Hepatocyte (in vitro differentiated cells): ENCODE measurements around the gene SEBOX. TPM values are rescaled to one million over a fixed set of nuclear protein-coding genes. Genes with fewer than 3 reads are reported as not detected.

Experiments used
- DNase-seq: peaks from one replicate; pipeline ENCODE4 v3.0.0-alpha.2; 2016; ENCODE audit warnings: low spot score
- H2AFZ ChIP-seq: fragments of 200-600 bp; sonication (generic); 2 replicates; pipeline ENCODE4 v1.6.0; 2016; ENCODE audit warnings: antibody characterized with exemption, mild to moderate bottlenecking
- H3K27ac ChIP-seq: fragments of 200-600 bp; sonication (generic); 2 replicates; pipeline ENCODE4 v1.5.1; 2016; ENCODE audit warnings: mild to moderate bottlenecking
- H3K27me3 ChIP-seq: fragments of 200-600 bp; sonication (generic); 2 replicates; pipeline ENCODE4 v1.6.1; 2016
- H3K36me3 ChIP-seq: fragments of 200-600 bp; sonication (generic); replicated peaks from 2 replicates; pipeline ENCODE4 v1.5.1; 2016; ENCODE audit warnings: low read depth; ENCODE audit not compliant: insufficient read depth
- H3K4me1 ChIP-seq: fragments of 200-600 bp; sonication (generic); 2 replicates; pipeline ENCODE4 v1.5.1; 2016; ENCODE audit warnings: mild to moderate bottlenecking, moderate library complexity; ENCODE audit not compliant: insufficient read depth
- H3K4me2 ChIP-seq: fragments of 200-600 bp; sonication (generic); 2 replicates; pipeline ENCODE4 v1.6.0; 2016
- H3K4me3 ChIP-seq: fragments of 200-600 bp; sonication (generic); 2 replicates; pipeline ENCODE4 v1.5.1; 2016; ENCODE audit warnings: mild to moderate bottlenecking
- H3K79me2 ChIP-seq: fragments of 200-600 bp; sonication (generic); 2 replicates; pipeline ENCODE4 v1.6.0; 2017; ENCODE audit warnings: mild to moderate bottlenecking
- H3K9me2 ChIP-seq: fragments of 200-600 bp; sonication (generic); replicated peaks from 2 replicates; pipeline ENCODE4 v1.6.0; 2017; ENCODE audit warnings: mild to moderate bottlenecking; ENCODE audit not compliant: insufficient read depth
- H3K9me3 ChIP-seq: fragments of 200-600 bp; sonication (generic); 2 replicates; pipeline ENCODE4 v1.5.1; 2016; ENCODE audit warnings: low read depth, mild to moderate bottlenecking
- H4K20me1 ChIP-seq: fragments of 200-600 bp; sonication (generic); 2 replicates; pipeline ENCODE4 v1.6.0; 2016; ENCODE audit warnings: mild to moderate bottlenecking; ENCODE audit not compliant: insufficient read depth, poor library complexity, severe bottlenecking
- EZH2 ChIP-seq: fragments of 200-600 bp; sonication (generic); IDR thresholded peaks from 2 replicates; pipeline ENCODE4 v1.6.1; 2016; ENCODE audit warnings: antibody characterized with exemption, mild to moderate bottlenecking, borderline replicate concordance
- EZH2phosphoT487 ChIP-seq: fragments of 200-600 bp; sonication (generic); IDR thresholded peaks from one replicate; pipeline ENCODE4 v1.6.1; 2018; ENCODE audit warnings: antibody characterized with exemption, mild to moderate bottlenecking, low read depth, moderate library complexity; ENCODE audit not compliant: unreplicated experiment, severe bottlenecking
- WGBS: methylation state at CpG from one replicate; pipeline ENCODE4 v1.1.6; 2016; ENCODE audit warnings: low lambda C conversion rate; ENCODE audit errors: missing lambda C conversion rate; 5-methylcytosine and 5-hydroxymethylcytosine counted together
- polyA plus RNA-seq: library from polyadenylated mRNA; unstranded; fragments of >200 nt; fragmentation: Nextera tagmentation; extraction: Ambion mirVana; gene quantifications from 2 replicates; pipeline ENCODE4 v1.2.1, GENCODE V29; 2016
- total RNA-seq: library from RNA; depleted of rRNA; stranded (reverse); fragments of >200 nt; gene quantifications from 2 replicates; pipeline ENCODE4 v1.2.3, GENCODE V29; 2014
- TF ChIP-seq, protein P1 (sequence below): fragments of 200-600 bp; sonication (generic); IDR thresholded peaks from 2 replicates; pipeline ENCODE4 v1.5.1; 2016; ENCODE audit warnings: antibody characterized with exemption, mild to moderate bottlenecking; ENCODE audit not compliant: poor library complexity

Gene SEBOX
- total and polyA plus RNA-seq, 2 experiments from 2014 or later = not detected

DNA sequence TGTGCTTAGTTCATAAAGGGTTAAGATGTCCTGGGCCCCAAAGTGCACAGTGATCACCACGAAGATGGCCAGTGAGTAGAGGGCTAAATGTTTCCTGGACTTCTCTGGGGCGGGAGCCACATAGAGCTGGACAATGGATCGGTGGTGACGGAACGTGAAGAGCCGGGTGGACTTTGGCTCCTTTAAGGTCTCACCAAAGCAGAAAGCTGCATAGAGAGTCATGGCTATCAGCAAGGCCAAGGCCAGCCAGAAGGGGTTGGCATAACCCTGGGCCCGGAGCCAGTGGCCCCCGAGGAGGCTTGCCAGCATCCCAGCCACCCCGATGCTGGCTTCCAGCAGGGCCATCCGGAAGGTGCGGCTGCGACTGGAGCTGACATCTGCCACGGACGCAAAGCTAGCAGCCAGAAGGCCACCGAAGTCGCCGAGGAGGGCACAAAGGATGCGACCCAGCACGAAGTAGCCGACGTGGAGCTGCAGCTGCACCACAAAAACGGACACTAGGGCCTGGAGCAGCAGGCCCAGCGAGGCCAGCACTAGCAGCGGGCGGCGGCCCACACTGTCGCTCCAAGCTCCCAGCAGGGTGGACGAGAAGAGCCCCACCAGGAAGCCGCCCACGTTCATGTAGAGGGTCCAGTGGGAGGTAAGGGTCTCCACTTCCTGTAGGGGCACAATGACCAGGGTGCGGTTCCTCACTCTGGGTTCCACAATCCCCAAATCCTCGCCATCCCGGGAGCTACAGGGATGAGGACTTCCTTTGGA is 40.0 kb upstream of the SEBOX start:
- TF ChIP-seq EZH2phosphoT487 (no peak), EZH2 (no peak)
- TF ChIP-seq, protein P1, sequence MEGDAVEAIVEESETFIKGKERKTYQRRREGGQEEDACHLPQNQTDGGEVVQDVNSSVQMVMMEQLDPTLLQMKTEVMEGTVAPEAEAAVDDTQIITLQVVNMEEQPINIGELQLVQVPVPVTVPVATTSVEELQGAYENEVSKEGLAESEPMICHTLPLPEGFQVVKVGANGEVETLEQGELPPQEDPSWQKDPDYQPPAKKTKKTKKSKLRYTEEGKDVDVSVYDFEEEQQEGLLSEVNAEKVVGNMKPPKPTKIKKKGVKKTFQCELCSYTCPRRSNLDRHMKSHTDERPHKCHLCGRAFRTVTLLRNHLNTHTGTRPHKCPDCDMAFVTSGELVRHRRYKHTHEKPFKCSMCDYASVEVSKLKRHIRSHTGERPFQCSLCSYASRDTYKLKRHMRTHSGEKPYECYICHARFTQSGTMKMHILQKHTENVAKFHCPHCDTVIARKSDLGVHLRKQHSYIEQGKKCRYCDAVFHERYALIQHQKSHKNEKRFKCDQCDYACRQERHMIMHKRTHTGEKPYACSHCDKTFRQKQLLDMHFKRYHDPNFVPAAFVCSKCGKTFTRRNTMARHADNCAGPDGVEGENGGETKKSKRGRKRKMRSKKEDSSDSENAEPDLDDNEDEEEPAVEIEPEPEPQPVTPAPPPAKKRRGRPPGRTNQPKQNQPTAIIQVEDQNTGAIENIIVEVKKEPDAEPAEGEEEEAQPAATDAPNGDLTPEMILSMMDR = no peak
- Histone ChIP-seq H3K9me3 (no peaks in the 10 kb centered on the region), H4K20me1 (no peaks in the 10 kb centered on the region), H3K4me2 (peak overlapping the region; percentile 98), H2AFZ (peak overlapping the region; percentile 74), H3K27me3 (no peaks in the 10 kb centered on the region), H3K9me2 (no peaks in the 10 kb centered on the region), H3K36me3 (no peaks in the 10 kb centered on the region), H3K79me2 (peaks cover 13% of the 10 kb centered on the region), H3K4me1 (peaks cover 28% of the 10 kb centered on the region), H3K27ac (peak overlapping the region; percentile 81), H3K4me3 (peak overlapping the region; percentile 94)
- no peak for DNase-seq
- WGBS = 56% methylated on average over 33 of the region's 33 CpGs

DNA sequence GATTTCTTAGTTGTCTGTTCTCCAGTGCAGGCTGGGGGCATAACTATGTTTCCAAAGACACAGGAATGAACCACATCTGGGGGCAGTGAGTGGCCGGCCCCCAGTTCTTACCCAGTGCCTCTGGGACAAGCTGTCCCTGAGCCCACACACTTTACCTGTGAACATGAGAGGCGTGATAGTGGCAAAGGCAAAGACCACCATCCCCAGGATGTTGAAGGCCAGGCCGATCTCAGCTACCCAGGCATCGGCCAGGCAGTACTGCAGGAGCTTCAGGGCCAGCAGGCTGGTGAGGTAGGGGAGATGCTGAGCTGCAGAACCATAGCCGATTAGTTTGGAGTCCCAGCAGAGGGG is 39.4 kb upstream of the SEBOX start:
- TF ChIP-seq, protein P1 = no peak
- TF ChIP-seq EZH2phosphoT487 (no peak), EZH2 (no peak)
- Histone ChIP-seq H3K4me3 (no peak overlapping the region), H3K9me2 (no peaks in the 10 kb centered on the region), H4K20me1 (no peaks in the 10 kb centered on the region), H3K36me3 (no peaks in the 10 kb centered on the region), H3K4me1 (peaks cover 28% of the 10 kb centered on the region), H3K9me3 (no peaks in the 10 kb centered on the region), H2AFZ (no peak overlapping the region), H3K27me3 (no peaks in the 10 kb centered on the region), H3K4me2 (peak overlapping the region; percentile 98), H3K27ac (peak overlapping the region; percentile 81), H3K79me2 (peaks cover 13% of the 10 kb centered on the region)
- DNase-seq = no peak
- 89% methylated on average over 5 of the region's 5 CpGs for WGBS

DNA sequence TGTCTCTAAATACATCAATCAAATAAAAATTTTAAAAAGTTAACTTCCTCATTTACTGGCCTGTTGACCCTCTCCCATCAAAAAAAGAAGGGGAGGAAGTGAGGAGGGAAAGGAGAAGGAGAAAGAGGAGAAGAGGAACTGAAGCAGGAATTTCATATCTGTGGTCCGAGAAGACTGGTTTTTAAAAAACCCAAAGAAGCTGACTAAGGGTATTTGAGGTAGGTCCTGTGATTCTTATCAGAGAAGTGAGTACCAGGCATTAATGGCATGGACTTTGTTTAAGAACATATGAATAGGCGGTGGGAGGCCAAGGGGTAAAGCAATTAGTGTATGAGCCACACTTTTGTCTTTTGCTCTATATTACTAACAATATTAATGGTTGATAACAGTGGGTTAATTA is 39.0 kb upstream of the SEBOX start:
- no peak overlapping the region for H3K4me3 ChIP-seq
- H3K4me1 ChIP-seq = peaks cover 29% of the 10 kb centered on the region
- WGBS = 68% methylated on average over 2 of the region's 2 CpGs
- peak overlapping the region; percentile 81 for H3K27ac ChIP-seq
- peak overlapping the region; percentile 98 for H3K4me2 ChIP-seq
- no peak overlapping the region for H2AFZ ChIP-seq
- no peaks in the 10 kb centered on the region for H3K36me3 ChIP-seq
- no peak for DNase-seq
- peaks cover 13% of the 10 kb centered on the region for H3K79me2 ChIP-seq
- no peaks in the 10 kb centered on the region for H3K9me3 ChIP-seq
- TF ChIP-seq, protein P1 = no peak
- TF ChIP-seq EZH2 (no peak), EZH2phosphoT487 (no peak)
- H4K20me1 ChIP-seq = no peaks in the 10 kb centered on the region
- H3K27me3 ChIP-seq = no peaks in the 10 kb centered on the region
- H3K9me2 ChIP-seq = no peaks in the 10 kb centered on the region

DNA sequence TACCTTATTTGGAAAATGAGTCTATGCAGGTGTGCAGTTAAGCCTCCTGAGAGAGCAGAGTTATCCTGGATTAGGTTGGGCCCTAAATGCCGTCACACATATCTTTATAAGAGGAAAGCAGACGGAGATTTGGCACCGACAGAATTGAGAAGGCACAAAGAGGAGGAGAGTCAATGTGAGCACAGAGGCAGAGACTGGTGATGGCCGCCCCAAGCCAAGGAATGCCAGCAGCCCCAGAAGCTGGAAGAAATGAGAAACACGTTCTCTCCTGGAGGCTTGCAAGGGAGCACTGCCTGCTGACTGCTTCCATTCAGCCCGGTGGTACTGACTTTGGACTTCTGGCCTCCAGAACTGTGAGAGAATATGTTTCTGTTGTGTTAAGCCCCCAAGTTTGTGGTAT is 37.8 kb upstream of the SEBOX start:
- Histone ChIP-seq H3K27ac (no peak overlapping the region), H3K4me1 (peaks cover 33% of the 10 kb centered on the region), H2AFZ (no peak overlapping the region), H3K4me2 (no peak overlapping the region), H3K79me2 (peaks cover 13% of the 10 kb centered on the region), H4K20me1 (no peaks in the 10 kb centered on the region), H3K27me3 (no peaks in the 10 kb centered on the region), H3K4me3 (no peak overlapping the region), H3K9me2 (no peaks in the 10 kb centered on the region), H3K36me3 (no peaks in the 10 kb centered on the region), H3K9me3 (no peaks in the 10 kb centered on the region)
- no peak for TF ChIP-seq EZH2
- 93% methylated on average over 6 of the region's 6 CpGs for WGBS
- DNase-seq = no peak
